SK-N-DZ (cell line): ENCODE data around the gene ATM.
"Not testable (repeated sequence)": the region's sequence is repeated elsewhere in the genome, so short reads cannot be mapped to it uniquely, and the experiment has no call there.

Experiments
- DNase-seq: peaks from one replicate; pipeline ENCODE4 v3.0.0-alpha.2; 2015; ENCODE audit warnings: low spot score
- small RNA-seq, 2 experiments: library from RNA; depleted of rRNA; stranded (forward); fragments of <200 nt; gene quantifications; one replicate each; pipeline ENCODE3, GENCODE V24; 2014

Gene ATM

GRCh38 chr11:108369064-108369463, 146.2 kb downstream of the ATM start:
- DNase-seq: no peak

GRCh38 chr11:108370315-108370714, 147.4 kb downstream of the ATM start:
- DNase-seq: no peak

- DNase-seq: no peak
Measured at GRCh38 chr11:108370990-108371389, 148.1 kb downstream of the ATM start.

GRCh38 chr11:108373505-108373904, 150.6 kb downstream of the ATM start:
- not testable (repeated sequence) for DNase-seq

- no peak for DNase-seq
Measured at GRCh38 chr11:108388576-108388975, 165.7 kb downstream of the ATM start.

- no peak for DNase-seq
Measured at GRCh38 chr11:108392353-108392752, 169.5 kb downstream of the ATM start.

GRCh38 chr11:108393046-108393445, 170.2 kb downstream of the ATM start:
- DNase-seq: no peak

- no peak for DNase-seq
Measured at GRCh38 chr11:108394744-108395284, 171.9 kb downstream of the ATM start.

- not testable (repeated sequence) for DNase-seq
Measured at GRCh38 chr11:108396672-108397071, 173.8 kb downstream of the ATM start.

GRCh38 chr11:108398439-108398838, 175.6 kb downstream of the ATM start:
- no peak for DNase-seq

- no peak for DNase-seq
Measured at GRCh38 chr11:108402241-108402640, 179.4 kb downstream of the ATM start.

GRCh38 chr11:108403052-108403451, 180.2 kb downstream of the ATM start:
- DNase-seq: no peak

GRCh38 chr11:108405706-108406105, 182.8 kb downstream of the ATM start:
- DNase-seq: no peak

- DNase-seq: no peak
Measured at GRCh38 chr11:108414958-108415357, 192.1 kb downstream of the ATM start.

- DNase-seq: peak; percentile 1
Measured at GRCh38 chr11:108417551-108417950, 194.7 kb downstream of the ATM start.

Small RNA genes within 50 kb of the gene (small RNA-seq; reads per million reads assigned to genes)
- gene RF00019: 0 reads per million in 2 experiments
